Measurements from ENCODE around the gene TMEM232. TPM values are rescaled to one million over a fixed set of nuclear protein-coding genes. Genes with fewer than 3 reads are reported as not detected.

TMEM232 gene
- total and polyA plus RNA-seq, 7 donors: 0.25 to 1.4 (median 0.58) TPM

DNA sequence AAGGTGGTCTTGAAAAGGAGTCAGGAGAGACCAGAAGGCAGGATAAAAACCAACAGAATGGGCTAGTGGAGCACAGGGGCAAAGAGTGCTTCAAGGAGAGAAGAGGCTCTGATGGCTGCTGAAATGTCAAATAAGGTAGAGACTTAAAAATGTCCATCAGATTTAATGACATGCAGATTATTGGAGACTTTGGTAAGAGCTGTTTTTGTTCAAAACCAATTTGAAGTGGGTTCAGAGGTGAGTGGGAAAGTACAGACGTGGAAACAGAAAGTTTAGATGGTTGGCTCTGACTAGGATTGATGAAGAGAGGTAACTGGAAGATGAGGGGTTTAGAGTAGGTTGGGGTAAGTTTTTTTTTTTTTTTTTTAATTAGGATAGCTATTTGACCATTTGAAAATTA is 26.5 kb upstream of the TMEM232 start:
- Histone ChIP-seq H3K36me3 (ENCODE audit: insufficient read depth in 1 of 2, low read depth in 1 of 2) (peaks cover 3 to 88% of the 10 kb centered on the region in 2 donors), H3K27ac (no peak overlapping the region), H3K4me3 (no peak overlapping the region), H3K27me3 (ENCODE audit: insufficient read depth in 3 of 3, low read length in 2 of 3) (no peaks in the 10 kb centered on the region), H3K4me1 (no peaks in the 10 kb centered on the region), H3K9me3 (no peaks in the 10 kb centered on the region)
- no peak for ATAC-seq
- 74 to 83% (median 79%) methylated on average over 1 of the region's 1 CpG for WGBS, 3 donors
- intact Hi-C loops (cut with DNase I): loop anchor here in 1 of 2 donors (10.0 kb wide), 1 partner anchor 342 kb away; the partner anchor contains the start of gene WDR36
- DNase-seq: no peak
- TF ChIP-seq, protein P1, sequence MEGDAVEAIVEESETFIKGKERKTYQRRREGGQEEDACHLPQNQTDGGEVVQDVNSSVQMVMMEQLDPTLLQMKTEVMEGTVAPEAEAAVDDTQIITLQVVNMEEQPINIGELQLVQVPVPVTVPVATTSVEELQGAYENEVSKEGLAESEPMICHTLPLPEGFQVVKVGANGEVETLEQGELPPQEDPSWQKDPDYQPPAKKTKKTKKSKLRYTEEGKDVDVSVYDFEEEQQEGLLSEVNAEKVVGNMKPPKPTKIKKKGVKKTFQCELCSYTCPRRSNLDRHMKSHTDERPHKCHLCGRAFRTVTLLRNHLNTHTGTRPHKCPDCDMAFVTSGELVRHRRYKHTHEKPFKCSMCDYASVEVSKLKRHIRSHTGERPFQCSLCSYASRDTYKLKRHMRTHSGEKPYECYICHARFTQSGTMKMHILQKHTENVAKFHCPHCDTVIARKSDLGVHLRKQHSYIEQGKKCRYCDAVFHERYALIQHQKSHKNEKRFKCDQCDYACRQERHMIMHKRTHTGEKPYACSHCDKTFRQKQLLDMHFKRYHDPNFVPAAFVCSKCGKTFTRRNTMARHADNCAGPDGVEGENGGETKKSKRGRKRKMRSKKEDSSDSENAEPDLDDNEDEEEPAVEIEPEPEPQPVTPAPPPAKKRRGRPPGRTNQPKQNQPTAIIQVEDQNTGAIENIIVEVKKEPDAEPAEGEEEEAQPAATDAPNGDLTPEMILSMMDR (IDR thresholded peaks at IDR 0.05): no peak

DNA sequence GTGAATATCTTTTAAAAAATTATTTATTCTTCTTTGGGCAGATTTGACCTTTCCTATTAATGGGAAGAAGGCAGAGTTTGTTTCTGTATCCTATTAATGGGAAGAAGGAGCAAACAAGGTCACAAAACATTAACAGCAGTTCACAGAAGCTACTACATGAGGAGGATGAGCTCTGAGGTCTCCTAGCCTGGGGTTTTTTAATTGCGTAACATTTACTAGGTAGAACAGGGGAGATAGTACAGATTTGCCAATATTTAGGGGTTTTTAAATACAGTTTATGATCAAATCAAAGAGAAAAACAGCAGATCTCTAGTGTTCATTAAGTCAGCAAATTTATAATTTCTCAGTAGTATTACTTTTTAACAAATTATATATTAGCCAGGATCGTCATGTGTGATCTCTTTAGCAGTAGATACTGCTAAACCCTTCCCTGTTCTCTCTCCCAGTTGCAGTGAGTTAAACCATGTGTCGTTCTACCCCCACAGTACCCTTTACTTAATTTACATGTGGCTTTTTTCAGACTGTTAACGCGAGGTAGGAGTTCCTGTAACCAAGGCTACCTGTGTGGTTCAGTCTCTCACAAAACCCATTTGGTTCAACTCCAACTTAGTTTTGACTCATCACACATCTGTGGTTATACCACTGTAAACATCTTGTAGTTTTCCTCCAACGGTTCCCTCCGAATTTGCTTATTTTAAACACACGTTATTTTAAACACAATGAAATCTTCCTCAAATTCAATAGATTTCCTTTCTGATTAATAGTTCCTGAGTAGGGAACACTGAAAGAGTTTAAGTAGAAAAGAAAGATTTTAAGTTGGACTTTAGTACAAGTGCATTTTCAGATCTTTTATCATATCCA is 25.7 kb upstream of the TMEM232 start:
- TF ChIP-seq, protein P1 (IDR thresholded peaks at IDR 0.05): no peak
- Histone ChIP-seq H3K9me3 (no peaks in the 10 kb centered on the region), H3K4me3 (no peak overlapping the region), H3K4me1 (no peaks in the 10 kb centered on the region), H3K27ac (no peak overlapping the region), H3K36me3 (ENCODE audit: insufficient read depth in 1 of 2, low read depth in 1 of 2) (peaks cover 3 to 89% of the 10 kb centered on the region in 2 donors), H3K27me3 (ENCODE audit: insufficient read depth in 3 of 3, low read length in 2 of 3) (no peaks in the 10 kb centered on the region)
- DNase-seq (no peak), ATAC-seq (no peak)
- intact Hi-C loops (cut with DNase I): loop anchor here in 1 of 2 donors (10.0 kb wide), 1 partner anchor 343 kb away; the partner anchor contains the start of gene WDR36
- 84 to 85% (median 84%) methylated on average over 8 of the region's 8 CpGs for WGBS, 3 donors

DNA sequence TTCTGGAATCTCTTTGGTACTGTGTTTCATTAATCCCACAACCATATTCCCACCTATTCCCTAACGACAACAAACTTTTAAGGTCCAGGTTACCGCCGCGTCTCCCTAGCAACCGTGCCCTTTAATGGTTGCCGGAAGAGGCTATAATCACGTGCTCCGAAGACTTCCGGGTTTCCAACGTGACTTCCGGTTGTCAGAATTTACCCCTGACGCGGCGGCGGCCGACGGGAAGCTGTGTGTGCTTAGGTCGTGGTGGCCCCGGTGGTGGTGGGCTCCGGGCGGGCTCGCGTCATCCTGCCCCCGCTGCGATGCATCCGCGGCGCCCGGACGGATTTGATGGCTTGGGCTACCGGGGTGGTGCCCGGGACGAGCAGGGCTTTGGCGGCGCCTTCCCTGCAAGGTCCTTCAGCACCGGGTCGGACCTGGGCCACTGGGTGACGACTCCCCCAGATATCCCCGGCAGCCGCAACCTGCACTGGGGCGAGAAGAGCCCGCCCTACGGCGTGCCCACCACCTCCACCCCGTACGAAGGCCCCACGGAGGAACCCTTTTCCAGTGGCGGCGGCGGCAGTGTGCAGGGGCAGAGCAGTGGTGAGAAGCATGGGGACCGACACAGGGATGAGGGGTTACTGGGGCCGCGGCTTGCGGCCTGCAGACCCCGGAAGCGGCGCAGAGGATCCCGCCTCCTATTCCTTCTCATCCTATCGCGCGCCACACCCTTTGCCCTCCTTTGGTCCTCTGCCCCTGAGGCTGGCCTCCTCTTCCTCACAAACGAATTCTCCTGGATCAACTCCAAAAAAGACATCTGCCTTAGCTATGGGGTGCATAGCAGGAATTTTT is 12.6 kb upstream of the TMEM232 start, which contains the start of gene SLC25A46:
Gene SLC25A46 (plus strand): TSS at position 196 of the 840 bp plus-strand sequence. CDS start 113 bp downstream, at position 309.
- H3K4me1 ChIP-seq: peaks cover 9% of the 10 kb centered on the region
- ATAC-seq: peak; percentile 97 to 99 (median 98)
- peak within 1 kb of the TSS; percentile 91 for H3K27ac ChIP-seq
- no peaks in the 10 kb centered on the region for H3K9me3 ChIP-seq
- H3K4me3 ChIP-seq: peak within 1 kb of the TSS; percentile 91
- TF ChIP-seq, protein P1 (IDR thresholded peaks at IDR 0.05): no peak
- intact Hi-C loops (cut with DNase I): loop anchor here in 1 of 2 donors (10.0 kb wide), 1 partner anchor 1406 kb away; no protein-coding TSS in a partner anchor
- H3K36me3 ChIP-seq (ENCODE audit: insufficient read depth in 1 of 2, low read depth in 1 of 2): peaks cover 0 to 15% of the 10 kb centered on the region in 2 donors
- no peaks in the 10 kb centered on the region for H3K27me3 ChIP-seq (ENCODE audit: insufficient read depth in 3 of 3, low read length in 2 of 3)
- 0% methylated on average over 61 to 62 of the region's 62 CpGs for WGBS, 3 donors
- DNase-seq: peak; percentile 85 to 91

DNA sequence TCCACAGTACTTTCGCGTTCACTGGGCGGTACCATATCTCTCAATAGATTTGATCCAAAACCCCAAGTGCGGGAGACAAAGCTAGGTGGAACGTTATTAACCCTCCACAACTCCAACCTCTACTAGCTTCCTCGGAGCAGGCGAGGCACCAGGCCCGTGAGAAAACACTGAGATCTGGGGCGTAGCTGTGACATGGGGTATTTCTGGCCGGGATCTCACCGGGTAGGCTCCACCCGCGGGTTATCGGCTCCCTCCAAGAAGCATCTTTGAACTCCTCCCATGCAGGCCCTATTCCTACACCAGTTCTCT is 12.0 kb upstream of the TMEM232 start:
- TF ChIP-seq, protein P1 (IDR thresholded peaks at IDR 0.05): no peak
- no peaks in the 10 kb centered on the region for H3K27me3 ChIP-seq (ENCODE audit: insufficient read depth in 3 of 3, low read length in 2 of 3)
- H3K36me3 ChIP-seq (ENCODE audit: insufficient read depth in 1 of 2, low read depth in 1 of 2): peaks cover 0 to 9% of the 10 kb centered on the region in 2 donors
- peak overlapping the region; percentile 91 for H3K4me3 ChIP-seq
- no peaks in the 10 kb centered on the region for H3K9me3 ChIP-seq
- intact Hi-C loops (cut with DNase I): loop anchor here in 1 of 2 donors (10.0 kb wide), 1 partner anchor 1406 kb away; no protein-coding TSS in a partner anchor
- H3K27ac ChIP-seq: peak overlapping the region; percentile 91
- ATAC-seq (peak; percentile 67 to 80 (median 70)), DNase-seq (no peak)
- peaks cover 9% of the 10 kb centered on the region for H3K4me1 ChIP-seq
- WGBS, 3 donors: 0 to 1% (median 0%) methylated on average over 14 of the region's 14 CpGs

Measured in psoas muscle (tissue), 8 donors.